ENCODE measurements around the gene CCDC7.
A peak's percentile ranks its signal among the peaks of the same experiment; 100 is the strongest.
"Not testable (repeated sequence)": the region's sequence is repeated elsewhere in the genome, so short reads cannot be mapped to it uniquely, and the experiment has no call there.

The CCDC7 gene

GRCh38 chr10:32627183-32627582 is 181.2 kb downstream of the CCDC7 start:
- Histone ChIP-seq H3K9me3 (ENCODE audit: control insufficient read depth, low read length) (no peaks in the 10 kb centered on the region), H3K4me1 (ENCODE audit: control insufficient read depth, insufficient read depth, low read length, poor library complexity, severe bottlenecking) (no peaks in the 10 kb centered on the region), H3K36me3 (ENCODE audit: control insufficient read depth, insufficient read depth, low read length) (no peaks in the 10 kb centered on the region), H3K4me3 (ENCODE audit: extremely low read depth, insufficient read depth, low read length, poor library complexity, severe bottlenecking) (no peak overlapping the region), H3K27ac (ENCODE audit: low read depth, low read length, severe bottlenecking) (no peak overlapping the region)
- no CpG with 5 or more reads among the region's 1 CpG for WGBS, 2 experiments (ENCODE audit: insufficient coverage in 2 of 2)

DNA sequence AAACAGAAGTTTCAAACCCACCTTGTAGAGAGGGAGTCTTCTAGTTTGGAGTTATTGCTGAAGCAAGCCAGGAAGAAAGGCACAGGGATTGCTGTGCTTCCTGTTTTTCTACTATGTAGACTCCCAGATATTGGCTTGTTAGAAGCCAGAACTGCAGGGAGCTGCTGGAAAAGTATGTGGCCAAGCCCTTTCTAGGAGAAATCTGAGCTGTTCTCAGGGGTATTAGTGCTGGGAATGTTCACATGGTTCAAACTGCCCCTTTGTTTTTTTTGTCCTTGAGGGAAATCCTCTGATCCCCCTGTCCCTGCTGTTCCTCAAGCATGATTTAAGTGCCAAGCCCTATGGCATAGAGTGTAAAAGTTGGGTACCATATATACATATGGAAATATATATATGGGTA is 184.0 kb downstream of the CCDC7 start:
- H3K27ac ChIP-seq (ENCODE audit: low read depth, low read length, severe bottlenecking), result peak overlapping the region; percentile 48
- H3K36me3 ChIP-seq (ENCODE audit: control insufficient read depth, insufficient read depth, low read length), result no peaks in the 10 kb centered on the region

DNA sequence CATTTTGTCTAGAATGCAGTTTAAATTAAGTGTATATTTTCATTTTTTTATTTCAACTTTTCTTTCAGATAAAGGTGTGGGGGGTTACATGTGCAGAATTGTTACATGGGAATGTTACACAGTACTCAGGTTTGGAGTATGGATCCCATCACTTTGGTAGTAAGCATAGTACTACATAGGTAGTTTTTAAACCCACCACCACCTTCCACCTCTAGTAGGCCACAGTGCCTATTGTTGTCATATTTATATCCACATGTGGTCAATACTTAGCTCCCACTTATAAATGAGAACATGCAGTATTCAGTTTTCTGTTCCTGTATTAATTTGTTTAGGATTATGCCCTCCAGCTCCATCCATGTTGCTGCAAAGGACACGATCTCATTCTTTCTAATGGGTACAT is 200.6 kb downstream of the CCDC7 start:
- Histone ChIP-seq H3K4me3 (ENCODE audit: extremely low read depth, insufficient read depth, low read length, poor library complexity, severe bottlenecking) (no peak overlapping the region), H3K4me1 (ENCODE audit: control insufficient read depth, insufficient read depth, low read length, poor library complexity, severe bottlenecking) (no peaks in the 10 kb centered on the region), H3K27ac (ENCODE audit: low read depth, low read length, severe bottlenecking) (no peak overlapping the region), H3K9me3 (ENCODE audit: control insufficient read depth, low read length) (peaks cover 7% of the 10 kb centered on the region), H3K36me3 (ENCODE audit: control insufficient read depth, insufficient read depth, low read length) (no peaks in the 10 kb centered on the region)
- no CpG with 5 or more reads among the region's 1 CpG for WGBS, 2 experiments (ENCODE audit: insufficient coverage in 2 of 2)

More for the DNA sequence above, 184.0 kb downstream of the CCDC7 start:
- no peaks in the 10 kb centered on the region for H3K9me3 ChIP-seq (ENCODE audit: control insufficient read depth, low read length)
- no peaks in the 10 kb centered on the region for H3K4me1 ChIP-seq (ENCODE audit: control insufficient read depth, insufficient read depth, low read length, poor library complexity, severe bottlenecking)
- H3K4me3 ChIP-seq (ENCODE audit: extremely low read depth, insufficient read depth, low read length, poor library complexity, severe bottlenecking), result no peak overlapping the region

- Histone ChIP-seq H3K9me3 (ENCODE audit: control insufficient read depth, low read length) (no peaks in the 10 kb centered on the region), H3K4me1 (ENCODE audit: control insufficient read depth, insufficient read depth, low read length, poor library complexity, severe bottlenecking) (no peaks in the 10 kb centered on the region), H3K27ac (ENCODE audit: low read depth, low read length, severe bottlenecking) (no peak overlapping the region), H3K36me3 (ENCODE audit: control insufficient read depth, insufficient read depth, low read length) (no peaks in the 10 kb centered on the region), H3K4me3 (ENCODE audit: extremely low read depth, insufficient read depth, low read length, poor library complexity, severe bottlenecking) (no peak overlapping the region)
- WGBS, 2 experiments (ENCODE audit: insufficient coverage in 2 of 2), result 33% methylated on average over 1 of the region's 1 CpG; no CpG with 5 or more reads in 1 of the 2 experiments
Observed at GRCh38 chr10:32650246-32650655, 204.3 kb downstream of the CCDC7 start.

DNA sequence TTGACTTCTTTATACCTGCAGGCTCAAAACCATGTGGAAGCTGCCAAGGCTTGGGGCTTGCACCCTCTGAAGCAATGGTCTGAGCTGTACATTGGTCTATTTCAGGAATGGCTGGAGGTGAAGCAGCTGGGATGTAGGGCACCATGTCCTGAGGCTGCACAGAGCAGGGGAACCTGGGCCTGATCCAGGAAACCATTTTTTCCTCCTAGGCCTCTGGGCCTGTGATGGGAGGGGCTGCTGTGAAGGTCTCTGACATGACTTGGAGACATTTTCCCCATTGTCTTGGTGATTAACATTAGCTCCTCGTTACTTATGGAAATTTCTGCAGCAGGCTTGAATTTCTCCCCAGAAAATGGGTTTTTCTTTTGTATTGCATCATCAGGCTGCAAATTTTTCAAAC is 211.5 kb downstream of the CCDC7 start:
- not testable (repeated sequence) for H3K36me3 ChIP-seq (ENCODE audit: control insufficient read depth, insufficient read depth, low read length); H3K4me3 ChIP-seq (ENCODE audit: extremely low read depth, insufficient read depth, low read length, poor library complexity, severe bottlenecking); H3K27ac ChIP-seq (ENCODE audit: low read depth, low read length, severe bottlenecking); H3K4me1 ChIP-seq (ENCODE audit: control insufficient read depth, insufficient read depth, low read length, poor library complexity, severe bottlenecking)
- H3K9me3 ChIP-seq (ENCODE audit: control insufficient read depth, low read length), result peaks cover 13% of the 10 kb centered on the region
- WGBS, 2 experiments (ENCODE audit: insufficient coverage in 2 of 2), result 17 to 50% methylated on average over 1 of the region's 1 CpG

GRCh38 chr10:32661346-32661745 is 215.4 kb downstream of the CCDC7 start:
- no peaks in the 10 kb centered on the region for H3K4me1 ChIP-seq (ENCODE audit: control insufficient read depth, insufficient read depth, low read length, poor library complexity, severe bottlenecking)
- no peak overlapping the region for H3K4me3 ChIP-seq (ENCODE audit: extremely low read depth, insufficient read depth, low read length, poor library complexity, severe bottlenecking)
- 93 to 100% methylated on average over 1 to 2 of the region's 2 CpGs for WGBS, 2 experiments (ENCODE audit: insufficient coverage in 2 of 2)
- no peak overlapping the region for H3K27ac ChIP-seq (ENCODE audit: low read depth, low read length, severe bottlenecking)
- peaks cover 13% of the 10 kb centered on the region for H3K9me3 ChIP-seq (ENCODE audit: control insufficient read depth, low read length)
- no peaks in the 10 kb centered on the region for H3K36me3 ChIP-seq (ENCODE audit: control insufficient read depth, insufficient read depth, low read length)

DNA sequence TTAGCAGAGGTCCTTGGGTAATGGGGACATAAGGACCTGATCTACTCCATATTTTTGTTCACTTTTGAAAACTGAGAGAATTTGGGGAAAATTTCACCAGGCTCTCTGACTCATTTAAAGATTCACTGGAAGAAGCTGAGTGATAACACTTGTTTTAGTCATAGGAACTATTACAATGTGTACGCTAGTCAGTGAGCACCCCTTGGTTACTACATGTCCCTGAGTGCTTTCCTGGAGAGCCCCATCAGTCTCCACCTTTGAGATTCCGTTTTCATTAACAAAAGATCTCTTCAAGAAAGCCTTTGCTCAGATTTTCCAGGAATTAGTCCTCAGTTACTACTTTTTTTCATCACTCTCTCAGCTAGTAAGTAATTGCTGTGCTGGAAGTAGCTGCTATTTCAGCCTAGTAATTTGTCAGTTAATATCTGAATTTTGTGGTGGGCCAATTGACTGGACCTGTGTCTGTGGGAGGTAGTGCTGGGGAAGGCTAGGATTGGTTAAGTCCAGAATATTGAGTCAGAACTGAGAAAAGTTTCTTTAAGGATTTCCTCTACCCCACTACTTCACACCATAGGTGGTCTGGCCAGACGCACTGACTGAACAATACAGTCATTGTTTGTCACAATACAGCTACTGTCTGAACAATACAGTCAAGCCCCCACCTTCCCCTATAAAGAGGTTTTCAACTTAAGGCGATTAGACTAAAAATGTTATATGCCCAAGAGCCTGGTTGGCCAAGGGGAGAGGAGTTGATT is 235.0 kb downstream of the CCDC7 start:
- Histone ChIP-seq H3K27ac (ENCODE audit: low read depth, low read length, severe bottlenecking) (no peak overlapping the region), H3K4me1 (ENCODE audit: control insufficient read depth, insufficient read depth, low read length, poor library complexity, severe bottlenecking) (peaks cover 3% of the 10 kb centered on the region), H3K4me3 (ENCODE audit: extremely low read depth, insufficient read depth, low read length, poor library complexity, severe bottlenecking) (no peak overlapping the region), H3K36me3 (ENCODE audit: control insufficient read depth, insufficient read depth, low read length) (no peaks in the 10 kb centered on the region), H3K9me3 (ENCODE audit: control insufficient read depth, low read length) (no peaks in the 10 kb centered on the region)
- whole genome bisulfite sequencing, 2 experiments (ENCODE audit: insufficient coverage in 2 of 2), result 70 to 79% methylated on average over 2 to 4 of the region's 4 CpGs

- no peak overlapping the region for H3K4me3 ChIP-seq (ENCODE audit: extremely low read depth, insufficient read depth, low read length, poor library complexity, severe bottlenecking)
- WGBS, 2 experiments (ENCODE audit: insufficient coverage in 2 of 2), result 71 to 100% methylated on average over 1 to 2 of the region's 2 CpGs
- H3K27ac ChIP-seq (ENCODE audit: low read depth, low read length, severe bottlenecking), result no peak overlapping the region
- no peaks in the 10 kb centered on the region for H3K36me3 ChIP-seq (ENCODE audit: control insufficient read depth, insufficient read depth, low read length)
- no peaks in the 10 kb centered on the region for H3K9me3 ChIP-seq (ENCODE audit: control insufficient read depth, low read length)
- peaks cover 3% of the 10 kb centered on the region for H3K4me1 ChIP-seq (ENCODE audit: control insufficient read depth, insufficient read depth, low read length, poor library complexity, severe bottlenecking)
Observed at GRCh38 chr10:32684291-32684690, 238.4 kb downstream of the CCDC7 start.

GRCh38 chr10:32687116-32687515 is 241.2 kb downstream of the CCDC7 start:
- no peaks in the 10 kb centered on the region for H3K4me1 ChIP-seq (ENCODE audit: control insufficient read depth, insufficient read depth, low read length, poor library complexity, severe bottlenecking)
- H3K4me3 ChIP-seq (ENCODE audit: extremely low read depth, insufficient read depth, low read length, poor library complexity, severe bottlenecking), result no peak overlapping the region
- no peaks in the 10 kb centered on the region for H3K36me3 ChIP-seq (ENCODE audit: control insufficient read depth, insufficient read depth, low read length)
- H3K27ac ChIP-seq (ENCODE audit: low read depth, low read length, severe bottlenecking), result no peak overlapping the region
- no peaks in the 10 kb centered on the region for H3K9me3 ChIP-seq (ENCODE audit: control insufficient read depth, low read length)

DNA sequence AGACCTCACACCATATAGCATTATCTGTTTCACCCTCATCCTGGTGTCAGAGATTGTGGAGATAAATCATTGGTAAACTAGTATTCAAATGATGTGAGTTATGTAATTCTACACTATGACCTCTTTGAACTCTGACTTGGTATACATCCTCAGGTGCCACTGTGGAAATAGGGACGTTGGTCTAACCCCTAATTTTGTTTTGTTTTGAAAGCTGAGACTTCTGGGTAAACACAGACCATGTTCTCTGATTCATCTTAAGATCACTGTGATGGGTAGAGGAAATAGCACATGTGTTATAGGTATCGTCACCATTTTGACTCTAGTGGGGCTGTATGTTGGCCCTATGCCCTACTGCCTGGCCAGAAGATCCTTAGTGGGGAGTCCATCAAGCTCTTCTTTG is 241.6 kb downstream of the CCDC7 start:
- Histone ChIP-seq H3K9me3 (ENCODE audit: control insufficient read depth, low read length) (no peaks in the 10 kb centered on the region), H3K4me1 (ENCODE audit: control insufficient read depth, insufficient read depth, low read length, poor library complexity, severe bottlenecking) (no peaks in the 10 kb centered on the region), H3K4me3 (ENCODE audit: extremely low read depth, insufficient read depth, low read length, poor library complexity, severe bottlenecking) (no peak overlapping the region), H3K27ac (ENCODE audit: low read depth, low read length, severe bottlenecking) (no peak overlapping the region), H3K36me3 (ENCODE audit: control insufficient read depth, insufficient read depth, low read length) (no peaks in the 10 kb centered on the region)
- 64 to 100% methylated on average over 2 of the region's 2 CpGs for whole genome bisulfite sequencing, 2 experiments (ENCODE audit: insufficient coverage in 2 of 2)

DNA sequence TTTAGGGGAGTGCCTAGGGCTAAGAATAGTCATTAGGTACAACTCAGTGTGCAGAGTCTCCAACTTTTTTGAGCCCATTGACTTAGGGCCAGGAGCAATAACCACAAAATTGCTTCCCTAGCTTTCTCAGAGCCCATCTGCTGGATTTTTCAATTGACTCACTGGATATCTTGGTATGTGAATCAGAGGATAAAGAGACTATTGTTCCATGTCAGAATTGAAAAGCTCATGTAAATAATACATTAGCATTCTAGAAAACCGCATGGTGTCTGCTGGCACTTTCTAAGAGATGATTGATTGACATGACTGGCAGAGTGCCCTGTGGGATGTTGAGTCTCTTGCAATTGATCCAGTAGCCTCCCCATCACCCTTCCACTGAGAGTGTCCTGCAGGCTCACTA is 246.2 kb downstream of the CCDC7 start:
- H3K4me1 ChIP-seq (ENCODE audit: control insufficient read depth, insufficient read depth, low read length, poor library complexity, severe bottlenecking), result no peaks in the 10 kb centered on the region
- WGBS, 2 experiments (ENCODE audit: insufficient coverage in 2 of 2), result no CpG with 5 or more reads among the region's 1 CpG
- H3K27ac ChIP-seq (ENCODE audit: low read depth, low read length, severe bottlenecking), result no peak overlapping the region
- no peaks in the 10 kb centered on the region for H3K36me3 ChIP-seq (ENCODE audit: control insufficient read depth, insufficient read depth, low read length)
- peaks cover 3% of the 10 kb centered on the region for H3K9me3 ChIP-seq (ENCODE audit: control insufficient read depth, low read length)
- no peak overlapping the region for H3K4me3 ChIP-seq (ENCODE audit: extremely low read depth, insufficient read depth, low read length, poor library complexity, severe bottlenecking)

Measured in mesodermal cell (in vitro differentiated cells).